HG02981 (cell line): ENCODE results near the gene UNC5B.
"Not testable (repeated sequence)": the region's sequence is repeated elsewhere in the genome, so short reads cannot be mapped to it uniquely, and the experiment has no call there.

Source experiments
- ATAC-seq: cut with Tn5 transposase; IDR thresholded peaks from one replicate; pipeline ENCODE4 v1.9.1; 2021; ENCODE audit warnings: mild to moderate bottlenecking, moderate library complexity; ENCODE audit not compliant: unreplicated experiment

The UNC5B gene

DNA sequence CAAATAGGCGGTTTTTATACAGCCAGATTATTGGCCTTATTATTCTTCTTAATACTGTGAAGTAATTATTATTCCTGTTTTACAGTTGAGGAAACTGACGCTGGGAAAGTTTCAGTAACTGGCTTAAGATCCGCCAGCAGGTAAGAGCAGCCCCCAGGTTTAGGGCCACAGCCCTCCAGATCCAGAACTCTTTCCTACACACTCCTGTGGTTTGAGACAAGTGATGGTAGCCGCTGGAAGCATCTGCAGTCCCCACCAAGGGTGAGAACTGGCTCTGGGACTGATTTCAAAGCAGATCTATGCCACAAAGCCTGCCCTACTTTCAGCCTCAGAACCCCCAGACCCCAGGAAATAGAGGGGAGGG is 3.0 kb upstream of the UNC5B start:
- no peak for ATAC-seq

DNA sequence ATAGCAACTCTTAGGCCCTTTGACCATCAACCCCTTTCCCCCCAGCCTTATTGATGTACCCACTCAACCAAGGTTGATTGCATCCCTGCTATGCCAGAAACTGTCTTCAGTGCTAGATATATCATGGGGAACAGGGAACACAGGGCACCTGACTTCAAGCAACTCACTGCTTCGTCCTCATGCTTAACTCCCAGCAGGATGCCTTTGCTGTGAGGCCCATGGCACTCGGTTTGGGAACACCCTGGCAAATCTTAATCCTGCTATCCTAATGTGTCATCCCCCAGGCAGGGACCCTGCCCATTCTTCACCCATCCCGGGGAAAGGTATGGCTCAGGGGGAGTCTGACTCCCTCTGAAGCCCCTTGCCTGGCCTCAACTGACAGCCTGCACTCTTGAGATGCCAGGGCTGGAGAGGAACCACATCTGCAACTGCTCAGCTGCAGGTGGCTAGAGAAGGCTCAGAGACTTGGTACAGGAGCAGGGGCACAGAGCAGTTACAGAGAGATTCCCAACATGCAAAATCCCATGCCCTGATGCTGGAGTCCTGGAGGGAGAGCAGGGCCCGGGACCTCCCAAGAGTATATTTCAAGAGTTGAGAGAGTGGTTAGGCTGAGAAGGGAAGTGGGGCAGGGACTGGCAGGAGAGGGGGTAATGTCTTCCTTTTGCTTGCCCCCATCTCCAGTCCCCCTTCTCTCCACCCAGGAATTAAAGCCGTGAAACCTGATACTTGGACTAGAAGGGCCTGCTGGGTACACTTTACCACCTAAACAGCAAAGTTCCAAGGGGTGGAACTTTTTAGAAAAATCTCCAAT is 2.4 kb upstream of the UNC5B start:
- no peak for ATAC-seq

DNA sequence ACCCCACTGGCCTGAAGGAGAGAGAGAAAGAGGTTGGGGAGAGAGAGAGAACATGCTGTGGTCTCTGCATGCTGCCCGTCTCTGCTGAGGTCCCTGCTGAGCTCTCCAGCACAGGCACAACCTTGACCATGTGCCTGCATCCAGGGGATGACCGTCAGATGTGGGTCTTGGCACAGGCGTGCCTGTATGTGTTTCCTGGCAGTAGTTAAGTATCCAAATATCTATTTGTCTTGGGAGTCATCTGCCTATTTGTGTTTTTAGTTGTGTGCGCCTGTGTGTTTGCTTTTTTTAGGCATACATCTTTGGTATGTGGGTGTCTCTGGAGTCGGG is 1.9 kb upstream of the UNC5B start:
- no peak for ATAC-seq

DNA sequence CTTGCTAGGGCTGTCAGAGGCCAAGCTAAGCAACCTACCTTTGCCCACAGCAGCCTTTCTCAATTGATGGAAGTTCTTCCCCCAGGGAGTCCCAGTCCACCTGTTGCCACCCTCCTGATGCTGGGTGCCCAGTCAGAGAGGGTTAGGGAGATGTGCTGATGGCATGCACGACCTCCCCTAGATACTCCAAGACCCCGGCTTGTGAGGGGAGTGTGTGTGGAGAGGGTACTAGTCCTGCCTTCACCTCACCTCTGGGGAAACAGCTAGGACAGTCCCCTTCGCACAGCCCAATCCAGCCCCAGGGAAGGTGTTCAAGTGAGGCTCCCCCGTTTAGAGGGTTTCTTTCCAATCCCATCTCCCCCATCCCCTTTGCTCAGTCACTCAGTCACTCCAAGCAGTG is 1.3 kb upstream of the UNC5B start:
- ATAC-seq: no peak

DNA sequence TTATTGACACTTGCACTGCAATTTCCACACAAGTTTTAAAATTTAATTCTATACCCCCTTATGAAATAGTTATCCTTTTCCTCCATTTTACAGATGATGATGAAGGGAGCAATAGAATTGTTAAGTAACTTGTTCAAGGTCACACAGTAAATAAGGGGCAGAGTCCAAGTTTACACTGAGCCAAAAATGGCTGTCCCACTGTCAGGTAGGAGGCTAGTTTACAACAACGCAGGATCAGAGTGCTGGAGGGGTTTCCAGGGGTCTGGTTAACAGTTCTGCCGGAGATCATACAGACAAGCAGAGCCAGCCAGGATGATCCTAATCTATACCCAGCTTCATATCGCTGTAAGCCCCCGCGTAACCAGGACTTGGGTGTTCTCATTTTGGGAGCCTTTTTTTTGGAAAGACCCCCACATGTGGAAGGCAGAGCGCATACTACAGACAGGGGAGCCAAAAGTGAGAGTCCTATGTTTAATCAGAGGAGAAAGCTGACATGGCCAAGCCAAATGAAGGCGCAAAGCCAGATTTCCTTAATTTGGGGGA is 524 bp upstream of the UNC5B start:
- no peak for ATAC-seq

DNA sequence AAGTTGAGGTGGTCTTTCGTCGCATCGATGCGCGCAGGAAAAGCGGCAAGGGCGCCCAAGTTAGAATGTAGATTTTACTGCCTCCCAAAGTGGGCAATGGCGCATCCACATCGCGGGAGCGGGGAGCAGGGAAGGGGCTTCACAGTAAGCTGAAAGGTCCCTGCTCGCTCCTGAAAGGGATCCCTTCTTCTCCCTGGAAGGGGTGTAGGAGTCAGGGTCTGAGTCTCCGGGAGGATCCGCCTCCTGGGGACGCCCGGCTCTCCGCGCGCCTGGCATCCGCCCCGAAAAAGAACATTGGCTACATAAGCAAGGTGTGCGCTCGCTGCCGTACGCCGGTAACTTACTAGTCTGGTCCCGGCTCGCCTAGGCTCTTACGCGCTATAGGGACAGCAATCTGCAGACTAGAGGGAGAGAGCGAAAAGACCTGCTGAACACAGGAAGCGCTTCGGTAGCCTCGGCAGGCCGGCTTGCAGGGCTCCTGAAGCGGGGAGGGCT is 804 bp downstream of the UNC5B start:
- ATAC-seq: no peak

DNA sequence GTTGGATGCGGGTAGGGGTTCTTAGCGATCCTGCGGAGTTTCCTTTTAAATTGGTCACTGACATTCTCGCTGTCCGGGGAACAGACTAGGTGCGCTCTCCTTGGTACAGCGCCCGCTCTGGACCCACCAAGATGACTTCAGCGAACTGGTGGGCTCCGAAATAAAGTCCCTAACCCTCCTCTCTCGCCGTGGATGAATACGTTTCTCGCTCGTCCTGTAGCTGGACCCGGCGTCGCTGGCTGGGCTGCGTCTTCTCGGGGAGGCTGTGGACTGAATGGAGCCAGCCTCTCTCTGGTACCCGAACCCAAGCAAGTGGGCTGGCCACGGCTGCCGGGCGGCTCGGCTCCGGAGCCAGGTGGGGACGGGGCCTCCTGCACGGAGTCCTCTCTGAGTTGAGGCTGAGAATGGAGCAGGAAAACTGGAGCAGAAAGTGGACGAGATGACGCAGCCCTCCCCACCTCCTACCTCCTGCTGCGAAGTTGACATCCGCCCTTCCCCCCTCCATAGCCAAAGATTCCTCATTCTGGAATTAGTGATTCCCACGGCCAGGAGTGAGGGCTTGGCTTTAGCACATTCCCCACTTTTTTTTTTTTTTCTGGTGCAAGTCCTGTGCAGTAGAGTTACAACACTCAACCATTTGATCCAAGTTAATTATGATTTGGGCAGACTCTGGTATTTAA is 1.5 kb downstream of the UNC5B start:
- ATAC-seq: no peak

DNA sequence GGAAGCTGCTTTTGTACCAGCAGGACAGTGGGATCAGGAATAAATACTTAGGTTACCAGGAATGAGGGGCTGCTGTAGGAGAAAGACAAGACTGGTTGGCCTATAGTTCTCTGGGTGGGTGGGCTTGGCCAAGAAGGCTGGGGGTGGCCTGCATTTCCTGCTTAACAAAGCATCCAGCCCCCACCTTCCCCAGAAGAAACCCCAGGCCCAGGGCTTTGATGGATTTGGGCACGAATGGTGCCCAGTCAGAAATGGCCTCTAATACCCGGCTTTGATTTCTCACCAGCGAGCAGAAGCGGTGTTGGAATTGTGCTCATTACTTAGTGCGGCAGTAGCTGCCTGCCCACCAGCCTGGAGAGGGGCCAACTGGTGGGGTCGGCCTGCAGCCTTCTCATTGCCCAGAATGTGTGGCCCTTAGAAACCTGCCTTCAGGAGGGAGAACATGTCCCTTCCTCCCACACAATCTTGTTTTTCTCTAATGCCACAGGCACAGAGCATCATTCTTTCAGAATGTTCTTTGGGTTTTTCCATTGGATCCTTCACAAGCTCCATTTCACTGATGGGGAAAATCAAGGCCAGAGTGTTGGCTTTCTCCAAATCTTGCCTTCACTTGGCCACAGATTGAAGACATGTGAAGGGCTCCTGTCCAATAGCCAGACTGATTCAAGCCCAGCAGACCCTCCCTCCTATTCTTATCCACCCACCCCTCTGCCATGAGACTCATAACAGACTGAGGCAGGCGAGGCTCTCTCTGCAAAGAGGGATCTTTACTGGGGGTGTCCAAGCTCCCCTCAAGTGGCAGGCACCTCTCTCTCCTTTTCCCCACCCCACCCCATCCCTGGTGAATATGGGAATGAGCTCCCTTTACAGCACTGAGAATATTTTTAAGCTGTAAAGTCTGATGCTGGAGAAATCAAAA is 2.5 kb downstream of the UNC5B start:
- ATAC-seq: no peak

DNA sequence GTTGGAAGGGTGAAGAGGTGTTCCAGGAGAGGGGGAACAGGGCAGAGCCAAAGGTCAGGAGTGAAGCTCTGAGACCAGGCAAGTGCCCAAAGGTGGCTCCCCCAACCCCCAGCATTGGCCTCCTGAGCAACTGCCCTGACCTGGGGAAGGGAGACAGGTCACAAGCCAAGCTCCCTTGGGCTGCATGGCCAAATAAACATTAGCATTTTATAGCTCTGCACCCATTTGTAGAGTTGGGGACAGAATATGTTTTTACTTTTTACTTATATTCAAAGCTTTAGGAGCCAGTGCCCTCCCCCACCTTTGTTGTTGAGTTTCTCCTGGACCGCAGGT is 4.0 kb downstream of the UNC5B start:
- ATAC-seq: no peak

DNA sequence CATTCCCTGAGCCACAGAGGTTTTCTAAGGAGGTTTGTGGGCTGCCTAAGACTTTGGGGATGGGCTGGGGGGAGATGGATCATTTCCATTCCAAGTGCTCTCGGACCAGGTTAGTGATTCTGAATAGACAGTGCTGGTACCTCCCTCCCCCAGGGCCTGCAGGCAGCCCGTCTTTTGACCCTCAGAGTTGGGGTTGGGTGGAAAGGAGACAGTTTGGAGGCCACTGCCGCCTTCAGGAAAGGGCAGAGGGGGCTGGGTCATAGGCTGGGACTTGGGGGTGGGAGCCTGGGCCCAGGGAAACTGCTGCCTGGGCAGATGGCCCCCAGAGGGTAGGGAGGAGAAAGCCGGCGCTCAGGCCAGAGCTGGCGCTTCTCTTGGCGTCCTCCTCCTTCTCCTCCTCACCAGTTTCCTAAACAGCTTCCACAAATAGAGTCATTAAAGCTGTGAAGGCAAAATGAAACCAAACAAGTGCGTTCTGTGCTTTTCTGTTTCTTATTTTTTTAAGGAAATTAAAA is 4.4 kb downstream of the UNC5B start:
- ATAC-seq: no peak

DNA sequence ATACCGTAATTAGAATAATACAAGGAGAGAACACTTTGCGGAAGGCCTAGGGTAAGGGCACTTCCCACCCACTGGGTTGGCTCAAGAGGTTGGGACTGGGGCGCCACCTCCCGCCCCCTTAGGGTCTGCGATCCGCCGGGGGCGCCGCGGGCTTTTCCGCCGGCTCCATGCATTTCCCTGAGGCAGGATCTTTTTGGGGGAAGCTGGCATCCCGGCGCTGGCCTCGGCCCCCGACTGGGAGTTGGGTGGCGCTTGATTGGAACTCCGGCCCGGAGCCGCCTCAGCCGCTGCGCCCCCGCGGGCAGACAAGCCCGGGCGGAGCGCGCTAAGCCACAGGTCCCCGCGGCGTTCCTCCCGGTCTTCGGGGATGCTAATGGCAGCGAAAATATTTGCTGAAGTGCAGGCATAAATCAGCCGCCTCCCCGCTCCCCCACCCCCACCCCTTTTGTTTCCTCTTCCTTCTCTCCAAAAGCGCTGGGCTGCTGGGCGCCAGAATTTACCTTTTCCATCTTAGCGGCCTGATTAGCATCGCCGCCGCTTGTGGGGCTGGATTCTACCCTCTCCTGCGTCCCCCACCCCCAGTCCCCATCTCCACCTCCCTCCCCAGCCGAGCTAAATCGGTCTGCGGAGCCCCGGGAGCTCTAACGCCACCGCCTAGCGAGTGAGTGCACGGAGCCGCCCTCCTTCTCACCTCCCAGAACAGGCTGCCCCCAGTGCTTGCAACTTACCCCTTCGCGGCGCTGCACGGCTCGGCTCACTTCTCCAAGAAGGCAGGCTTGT is 5.1 kb downstream of the UNC5B start:
- ATAC-seq: no peak

DNA sequence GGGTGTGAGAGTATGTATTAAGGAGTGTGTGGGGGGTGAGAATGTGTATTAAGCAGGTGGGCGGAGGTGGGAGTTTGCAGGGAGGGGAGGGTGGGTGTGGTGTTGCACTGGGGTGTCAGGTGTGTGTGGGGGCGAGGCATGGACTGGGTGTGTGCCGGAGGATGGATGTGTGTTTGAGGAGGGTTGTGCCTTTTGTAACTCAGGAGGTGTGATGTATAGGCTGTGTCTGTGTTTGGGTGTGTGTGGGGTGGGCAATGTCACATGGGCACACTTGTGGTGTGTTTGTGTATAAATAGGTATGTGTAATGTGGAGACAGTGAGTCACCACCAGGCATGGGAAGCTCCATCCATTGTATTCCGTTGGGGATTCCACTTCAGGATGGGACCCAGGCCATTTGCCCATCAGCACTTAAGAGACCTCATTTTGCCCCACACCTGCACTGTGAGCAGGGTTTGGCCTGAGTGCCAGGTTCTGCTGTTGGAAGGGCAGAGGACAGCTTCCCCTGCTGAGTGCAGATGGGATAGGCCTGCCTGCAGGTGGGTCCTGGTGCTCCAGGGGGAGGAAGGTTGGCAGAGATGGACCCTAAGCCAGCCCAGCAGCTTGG is 5.8 kb downstream of the UNC5B start:
- no peak for ATAC-seq

DNA sequence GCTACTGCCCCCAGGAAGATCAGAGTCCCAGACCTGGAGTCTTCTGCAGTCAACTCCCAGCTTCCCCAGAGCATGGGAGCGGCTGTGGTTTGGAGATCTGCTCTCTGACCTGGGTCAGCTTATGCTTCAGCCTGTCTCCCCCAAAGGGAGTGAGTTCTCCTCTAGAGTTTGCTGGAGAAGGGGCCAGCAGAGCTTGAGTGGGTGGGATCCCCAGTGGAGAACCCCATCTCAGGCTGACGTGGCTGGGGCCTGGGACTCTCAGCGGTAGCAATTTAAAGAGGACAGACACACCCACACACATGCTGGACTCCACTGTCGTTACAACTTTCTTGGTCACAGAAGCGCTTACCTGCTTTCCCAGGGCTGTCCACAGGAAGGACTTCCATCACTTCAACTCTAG is 6.3 kb downstream of the UNC5B start:
- no peak for ATAC-seq

DNA sequence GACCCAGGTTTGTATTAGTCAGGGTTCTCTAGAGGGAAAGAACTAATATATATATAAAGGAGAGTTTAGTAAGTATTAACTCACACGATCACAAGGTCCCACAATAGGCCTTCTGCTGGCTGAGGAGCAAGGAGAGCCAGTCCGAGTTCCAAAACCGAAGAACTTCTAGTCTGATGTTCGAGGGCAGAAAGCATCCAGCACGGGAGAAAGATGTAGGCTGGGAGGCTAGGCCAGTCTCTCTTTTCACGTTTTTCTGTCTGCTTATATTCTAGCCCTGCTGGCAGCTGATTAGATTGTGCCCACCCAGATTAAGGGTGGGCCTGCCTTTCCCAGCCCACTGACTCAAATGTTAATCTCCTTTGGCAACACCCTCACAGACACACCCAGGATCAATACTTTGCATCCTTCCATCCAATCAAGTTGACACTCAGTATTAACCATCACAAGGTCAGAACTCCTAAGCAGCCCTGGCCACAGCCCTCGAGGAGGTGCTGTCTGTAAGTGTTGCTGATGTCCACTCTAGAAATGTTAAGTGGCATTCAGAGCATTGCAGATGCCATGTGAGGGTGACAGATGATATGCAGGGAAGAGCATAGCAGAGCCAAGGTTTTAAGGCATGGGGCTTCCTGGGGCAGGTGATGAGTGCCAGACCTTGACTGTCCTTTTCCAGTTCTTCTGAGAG is 7.0 kb downstream of the UNC5B start:
- ATAC-seq: not testable (repeated sequence)

DNA sequence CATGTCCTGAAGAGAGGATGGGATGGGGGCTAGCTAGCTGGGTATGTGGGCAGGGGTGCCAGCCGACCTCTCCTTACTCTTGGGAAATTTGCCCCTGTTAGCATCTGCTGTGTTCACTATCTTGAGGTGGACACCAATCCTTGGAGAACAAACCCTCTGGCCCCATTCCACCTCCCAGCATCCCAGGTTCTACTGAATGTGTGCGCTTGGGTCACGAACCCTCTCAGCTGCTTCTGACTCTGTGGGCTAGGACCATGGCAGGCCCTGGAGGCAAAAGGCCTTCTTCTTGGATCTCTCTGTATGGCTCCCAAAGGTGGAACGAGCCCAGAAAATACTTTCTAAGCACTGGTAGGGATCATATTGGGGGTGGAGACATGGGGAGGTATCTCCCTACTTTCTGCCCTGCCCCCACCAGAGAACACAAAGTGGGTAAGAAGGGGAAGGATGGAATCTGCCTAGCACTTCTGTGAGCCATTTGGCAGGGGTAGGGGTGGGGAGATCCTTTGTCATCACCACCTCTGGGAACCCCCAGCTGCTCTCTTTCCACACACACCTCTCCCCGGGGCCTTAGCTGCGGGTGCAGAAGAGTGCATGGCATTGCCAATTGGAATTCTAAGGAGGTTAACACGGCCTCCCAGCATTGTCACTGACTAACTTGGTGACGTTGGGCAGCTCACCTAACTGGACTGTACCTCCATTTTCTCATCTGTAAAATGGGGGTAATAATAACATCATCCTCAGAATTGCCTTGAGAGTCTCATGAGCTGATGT is 7.7 kb downstream of the UNC5B start:
- ATAC-seq: no peak

DNA sequence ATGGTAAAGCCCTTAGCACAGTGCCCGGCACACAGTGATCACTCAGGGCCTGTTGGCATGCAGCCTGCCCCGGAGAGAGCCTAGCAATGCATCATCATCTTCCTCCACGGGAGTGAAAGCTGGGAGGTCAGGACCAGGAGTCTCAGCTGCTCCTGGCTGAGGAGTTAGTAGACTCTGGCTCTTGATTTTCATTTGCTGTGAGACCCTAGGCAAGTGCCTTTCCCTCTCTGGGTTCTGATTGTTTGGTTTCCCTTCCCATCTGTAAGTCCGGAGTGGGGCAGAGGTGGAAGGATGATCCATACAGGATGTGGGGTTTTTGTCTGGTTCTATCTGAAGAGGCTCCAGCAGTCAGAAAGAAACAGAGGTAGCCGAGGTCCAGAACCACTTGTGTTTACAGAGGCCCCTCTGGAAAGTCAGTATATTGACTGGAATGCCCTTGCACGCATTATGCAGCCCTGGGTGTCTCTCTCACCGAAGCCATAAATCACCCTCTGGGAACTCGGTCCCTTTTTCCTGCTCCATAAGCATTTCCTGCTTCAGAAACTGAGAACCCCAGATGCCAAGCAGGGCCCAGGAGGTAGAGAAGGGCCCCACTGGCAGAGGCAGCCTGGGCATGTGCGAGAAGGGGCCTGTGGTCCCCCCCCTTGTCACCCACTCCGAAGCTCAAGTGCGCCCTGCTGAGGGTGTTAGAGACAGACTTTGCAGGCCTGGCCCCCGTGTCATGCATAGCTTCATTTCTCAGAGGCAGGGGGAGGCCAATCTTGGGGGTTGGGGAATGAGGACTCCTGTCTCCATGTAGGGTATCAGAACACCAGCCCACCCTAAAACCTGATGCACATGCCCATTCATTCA is 8.5 kb downstream of the UNC5B start:
- no peak for ATAC-seq

DNA sequence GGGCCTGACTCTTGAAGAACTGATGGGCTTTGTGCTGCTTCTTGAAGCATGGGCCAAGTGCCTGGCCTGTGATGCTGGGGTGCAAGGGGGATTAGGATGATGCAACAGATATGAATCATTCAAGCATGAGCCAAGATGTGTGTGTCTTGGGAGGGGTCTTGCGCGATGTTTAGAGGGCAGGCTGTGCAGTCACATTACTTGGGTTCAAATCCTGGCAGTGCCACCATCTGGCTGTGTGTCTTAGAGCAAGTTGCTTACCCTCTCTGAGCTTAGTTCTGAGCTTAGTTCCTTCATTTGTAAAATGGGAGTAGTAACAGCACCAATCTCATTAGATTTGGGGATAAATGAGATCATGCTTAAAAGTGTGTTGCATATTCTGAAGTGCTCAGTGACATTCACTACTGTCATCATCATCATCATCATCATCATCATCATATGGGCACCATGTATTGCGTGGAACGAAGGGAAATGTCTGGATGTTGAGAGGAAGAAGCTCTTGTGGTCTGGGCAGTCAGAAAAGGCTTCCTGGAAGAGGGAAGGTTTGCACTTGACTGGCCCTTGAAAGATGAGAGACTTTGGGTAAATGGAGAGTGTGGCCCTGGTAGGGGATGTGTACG is 9.3 kb downstream of the UNC5B start:
- no peak for ATAC-seq
